Endothelial cell of umbilical vein (primary cell): ENCODE data around the gene LDLRAD4. TPM values are rescaled to one million over a fixed set of nuclear protein-coding genes. Genes with fewer than 3 reads are reported as not detected.

Experiments
- BruUV-seq: library from RNA; stranded (reverse); fragments of 400-500 nt; replicated peaks from 2 replicates; lab custom pipeline; 2021; lab: Mats Ljungman, UMichigan
- CTCF ChIA-PET: fragments of 300-600, 350-600 bp; sonication (Branson Sonifier 250); formaldehyde crosslinking; loops from one replicate; lab custom pipeline; 2021; ENCODE audit warnings: antibody characterized with exemption, inconsistent platforms; lab: Charles Lee
- POLR2A ChIA-PET: fragments of 300-600, 350-600 bp; sonication (Branson Sonifier 250); formaldehyde crosslinking; loops from one replicate; lab custom pipeline; 2021; ENCODE audit warnings: antibody characterized with exemption, inconsistent platforms; lab: Charles Lee
- DNase-seq: peaks from one replicate; pipeline ENCODE4 v3.0.0-alpha.2; 2011; ENCODE audit warnings: low read depth, low spot score
- FAIRE-seq: peaks from 2 replicates; lab custom pipeline; 2011; peaks lifted over from hg19 to GRCh38; lab: Jason Lieb, UNC
- H2AFZ ChIP-seq: 2 replicates; pipeline ENCODE4 v1.6.0; 2012; ENCODE audit warnings: low read depth, low read length, control low read depth, inconsistent platforms
- H3K27ac ChIP-seq: 2 replicates; pipeline ENCODE4 v1.5.1; 2011; ENCODE audit warnings: low read depth, mild to moderate bottlenecking, control low read depth, low read length, moderate library complexity; ENCODE audit not compliant: insufficient read depth
- H3K27me3 ChIP-seq, 2 experiments: 2 replicates each; pipeline versions ENCODE4 v1.6.0 to v1.6.1; 2011; ENCODE audit warnings: low read length in 2 of 2, mixed read lengths in 1 of 2; ENCODE audit not compliant: control insufficient read depth in 2 of 2, insufficient read depth in 2 of 2
- H3K36me3 ChIP-seq, 2 experiments: 2 replicates in 1 of 2; 3 replicates in 1 of 2; pipeline ENCODE4 v1.5.1; 2011; ENCODE audit warnings: low read length in 2 of 2, mild to moderate bottlenecking in 1 of 2, moderate library complexity in 1 of 2; ENCODE audit not compliant: control insufficient read depth in 2 of 2, insufficient read depth in 2 of 2; ENCODE audit errors: extremely low read depth in 1 of 2
- H3K4me1 ChIP-seq: 3 replicates; pipeline ENCODE4 v1.5.1; 2011; ENCODE audit warnings: mild to moderate bottlenecking, low read length; ENCODE audit not compliant: control insufficient read depth, insufficient read depth; ENCODE audit errors: extremely low read depth
- H3K4me2 ChIP-seq: 2 replicates; pipeline ENCODE4 v1.6.1; 2011; ENCODE audit warnings: low read length, control low read depth, mixed read lengths; ENCODE audit not compliant: insufficient read depth
- H3K4me3 ChIP-seq, 3 experiments: fragments of 200-600 bp in 1 of 3; sonication (generic), shearing (Covaris generic) in 1 of 3; replicated peaks in 1 of 3; 2 replicates each; pipeline ENCODE4 v1.5.1; 2011 to 2016; ENCODE audit warnings: control low read depth in 3 of 3, low read length in 3 of 3, mild to moderate bottlenecking in 2 of 3, inconsistent platforms in 1 of 3, low read depth in 1 of 3, moderate library complexity in 1 of 3; ENCODE audit not compliant: insufficient read depth in 1 of 3
- H3K79me2 ChIP-seq: 2 replicates; pipeline ENCODE4 v1.6.0; 2012; ENCODE audit warnings: low read length, inconsistent platforms; ENCODE audit not compliant: control insufficient read depth, insufficient read depth
- H3K9ac ChIP-seq: replicated peaks from 2 replicates; pipeline ENCODE3; 2011; ENCODE audit warnings: low read length, control low read depth; ENCODE audit not compliant: insufficient read depth; ENCODE audit errors: extremely low read depth
- H3K9me1 ChIP-seq: replicated peaks from 3 replicates; pipeline ENCODE4 v1.6.0; 2011; ENCODE audit warnings: mild to moderate bottlenecking, low read length; ENCODE audit not compliant: control insufficient read depth, insufficient read depth; ENCODE audit errors: extremely low read depth
- H3K9me3 ChIP-seq: replicated peaks from 2 replicates; pipeline ENCODE4 v1.5.1; 2012; ENCODE audit warnings: low read length, inconsistent platforms; ENCODE audit not compliant: control insufficient read depth, insufficient read depth
- H4K20me1 ChIP-seq: replicated peaks from 2 replicates; pipeline ENCODE3; 2011; ENCODE audit warnings: mild to moderate bottlenecking, low read length; ENCODE audit not compliant: control insufficient read depth, insufficient read depth; ENCODE audit errors: extremely low read depth
- EZH2 ChIP-seq: IDR thresholded peaks from 2 replicates; pipeline ENCODE4 v1.6.1; 2012; ENCODE audit warnings: borderline replicate concordance, low read depth, mild to moderate bottlenecking, moderate library complexity, low read length, inconsistent platforms; ENCODE audit not compliant: severe bottlenecking
- FOS ChIP-seq: IDR thresholded peaks from 2 replicates; pipeline ENCODE4 v1.6.1; 2011; ENCODE audit warnings: mild to moderate bottlenecking, low read length, moderate library complexity, borderline replicate concordance; ENCODE audit not compliant: insufficient read depth
- GATA2 ChIP-seq: IDR thresholded peaks from 2 replicates; pipeline ENCODE4 v1.7.0; 2011; ENCODE audit warnings: low read depth, mild to moderate bottlenecking, moderate library complexity, mixed read lengths, low read length; ENCODE audit not compliant: insufficient read length, insufficient read depth
- JUN ChIP-seq: IDR thresholded peaks from 2 replicates; pipeline ENCODE4 v1.6.1; 2011; ENCODE audit warnings: borderline replicate concordance, low read depth; ENCODE audit not compliant: insufficient read length, insufficient read depth
- MYC ChIP-seq: IDR thresholded peaks from one replicate; pipeline ENCODE4 v1.6.1; 2011; ENCODE audit warnings: mild to moderate bottlenecking, low read depth, low read length
- POLR2A ChIP-seq: IDR thresholded peaks from 2 replicates; pipeline ENCODE4 v1.6.1; 2012; ENCODE audit warnings: low read depth, mild to moderate bottlenecking, control low read depth, low read length
- dilution Hi-C: fragments of 300-500 bp; cut with MboI; formaldehyde crosslinking; loops from one replicate; pipeline ENCODE4 v1.15.0; 2019; ENCODE audit warnings: low sequenced_read_pairs; ENCODE audit not compliant: extremely low pct_ligation_motif_present
- intact Hi-C: fragments of 100-400 bp; cut with micrococcal nuclease; formaldehyde crosslinking; loops from one replicate; pipeline ENCODE4 v1.10.0; 2022
- polyA plus RNA-seq, 4 experiments: library from polyadenylated mRNA; depleted of rRNA in 3 of 4; stranded (reverse) in 3 of 4; unstranded in 1 of 4; fragments of >200 nt; gene quantifications; 2 replicates each; pipeline versions ENCODE4 v1.2.1 to v1.2.3, GENCODE V29; 2011 to 2012; ENCODE audit warnings: missing spikeins in 1 of 4
- total RNA-seq: library from RNA; stranded (reverse); gene quantifications from 2 replicates; pipeline ENCODE4 v1.2.3, GENCODE V29; 2021
- TF ChIP-seq, protein P1 (sequence below), 2 donors: IDR thresholded peaks; 1 replicate in 1 of 2; 2 replicates in 1 of 2; pipeline ENCODE4 v1.5.1; 2011; ENCODE audit warnings: low read length in 2 of 2, mild to moderate bottlenecking in 2 of 2, moderate library complexity in 2 of 2, control low read depth in 1 of 2, inconsistent platforms in 1 of 2, low read depth in 1 of 2; ENCODE audit not compliant: insufficient read depth in 1 of 2; ENCODE audit errors: extremely low read depth in 1 of 2
- TF ChIP-seq, protein P2 (sequence below): IDR thresholded peaks from 2 replicates; pipeline ENCODE4 v1.6.1; 2011; ENCODE audit not compliant: insufficient read depth, insufficient read length

LDLRAD4 gene
- total and polyA plus RNA-seq, 2 donors (not counting 3 experiments of a cell fraction or from before 2014, with no cell fraction given), result 5.2 to 6.5 TPM

DNA sequence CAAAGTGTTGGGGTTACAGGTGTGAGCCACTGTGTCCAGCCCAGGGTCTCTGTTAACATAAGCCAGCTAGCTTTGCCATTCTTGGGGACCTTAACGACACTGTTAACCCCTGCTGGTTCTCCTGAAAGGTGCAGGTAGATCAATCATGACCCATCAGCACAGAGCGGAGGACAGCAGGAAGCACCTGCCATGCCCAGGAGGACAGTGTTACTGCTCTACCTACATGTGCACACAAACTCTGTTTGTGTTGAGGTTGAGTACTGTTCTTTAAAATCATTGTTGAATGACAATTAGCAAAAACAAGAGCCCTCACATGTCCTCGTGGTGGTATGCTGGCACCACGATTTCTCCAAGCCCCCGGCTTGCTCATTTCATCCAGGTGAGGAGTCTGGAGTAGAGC is 386.9 kb downstream of the LDLRAD4 start:
- no peak overlapping the region for H2AFZ ChIP-seq
- intact Hi-C loops (no loop called here), dilution Hi-C loops (no loop called here)
- H3K27ac ChIP-seq, result no peak overlapping the region
- H3K79me2 ChIP-seq, result no peaks in the 10 kb centered on the region
- no peaks in the 10 kb centered on the region for H3K9me3 ChIP-seq
- CTCF ChIA-PET, result no interaction called here
- POLR2A ChIA-PET, result no interaction called here
- no peaks in the 10 kb centered on the region for H4K20me1 ChIP-seq
- no peak for DNase-seq
- no peak overlapping the region for H3K9ac ChIP-seq
- no peak for FAIRE-seq
- no peak overlapping the region for H3K4me2 ChIP-seq
- no TSS peak for BruUV-seq
- H3K4me1 ChIP-seq, result peaks cover 2% of the 10 kb centered on the region
- no peaks in the 10 kb centered on the region for H3K9me1 ChIP-seq
- no peaks in the 10 kb centered on the region for H3K36me3 ChIP-seq
- no peak overlapping the region for H3K4me3 ChIP-seq
- peaks cover 0 to 8% of the 10 kb centered on the region in 2 experiments for H3K27me3 ChIP-seq
- TF ChIP-seq MYC (no peak), EZH2 (no peak), FOS (no peak), JUN (no peak), GATA2 (no peak), POLR2A (no peak)
- TF ChIP-seq, protein P1, sequence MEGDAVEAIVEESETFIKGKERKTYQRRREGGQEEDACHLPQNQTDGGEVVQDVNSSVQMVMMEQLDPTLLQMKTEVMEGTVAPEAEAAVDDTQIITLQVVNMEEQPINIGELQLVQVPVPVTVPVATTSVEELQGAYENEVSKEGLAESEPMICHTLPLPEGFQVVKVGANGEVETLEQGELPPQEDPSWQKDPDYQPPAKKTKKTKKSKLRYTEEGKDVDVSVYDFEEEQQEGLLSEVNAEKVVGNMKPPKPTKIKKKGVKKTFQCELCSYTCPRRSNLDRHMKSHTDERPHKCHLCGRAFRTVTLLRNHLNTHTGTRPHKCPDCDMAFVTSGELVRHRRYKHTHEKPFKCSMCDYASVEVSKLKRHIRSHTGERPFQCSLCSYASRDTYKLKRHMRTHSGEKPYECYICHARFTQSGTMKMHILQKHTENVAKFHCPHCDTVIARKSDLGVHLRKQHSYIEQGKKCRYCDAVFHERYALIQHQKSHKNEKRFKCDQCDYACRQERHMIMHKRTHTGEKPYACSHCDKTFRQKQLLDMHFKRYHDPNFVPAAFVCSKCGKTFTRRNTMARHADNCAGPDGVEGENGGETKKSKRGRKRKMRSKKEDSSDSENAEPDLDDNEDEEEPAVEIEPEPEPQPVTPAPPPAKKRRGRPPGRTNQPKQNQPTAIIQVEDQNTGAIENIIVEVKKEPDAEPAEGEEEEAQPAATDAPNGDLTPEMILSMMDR (IDR thresholded peaks at IDR 0.05; ENCODE audit: extremely low read depth in 1 of 2, insufficient read depth in 1 of 2, low read depth in 1 of 2, low read length in 2 of 2), result no peak
- TF ChIP-seq, protein P2, sequence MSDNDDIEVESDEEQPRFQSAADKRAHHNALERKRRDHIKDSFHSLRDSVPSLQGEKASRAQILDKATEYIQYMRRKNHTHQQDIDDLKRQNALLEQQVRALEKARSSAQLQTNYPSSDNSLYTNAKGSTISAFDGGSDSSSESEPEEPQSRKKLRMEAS, result no peak
